GOT3 (cell line): ENCODE results near the gene KLHL13.
"Not testable (repeated sequence)": the region's sequence is repeated elsewhere in the genome, so short reads cannot be mapped to it uniquely, and the experiment has no call there.

ENCODE experiments used
- DNase-seq: peaks from one replicate; lab custom pipeline; 2025; ENCODE audit warnings: mixed read lengths; lab: John Stamatoyannopoulos, UW

The KLHL13 gene

DNA sequence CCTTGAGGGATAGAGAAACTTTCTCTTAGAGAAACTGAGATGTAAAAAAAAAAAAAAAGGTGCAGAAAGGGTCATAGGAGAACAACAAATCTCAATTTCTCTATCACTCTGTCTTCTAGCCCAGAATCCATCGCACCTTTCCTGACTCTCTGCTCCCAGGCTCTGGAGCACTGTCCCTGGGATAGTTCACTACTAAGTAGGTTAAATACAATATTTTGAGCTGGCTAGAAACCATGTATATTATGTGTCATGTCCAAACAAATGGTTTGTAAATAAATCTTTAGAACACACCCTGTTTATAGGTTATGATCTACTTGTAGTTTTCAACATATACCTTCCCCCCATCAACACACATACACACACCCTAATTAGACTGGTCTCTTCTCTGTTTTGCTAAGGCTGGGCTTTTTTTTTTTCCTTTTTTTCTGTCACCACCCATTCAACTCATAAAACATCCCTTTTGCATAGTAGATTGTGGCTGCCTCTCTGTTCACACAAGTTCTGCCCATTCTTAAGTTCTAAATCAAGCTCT lies 124.4 kb downstream of the KLHL13 start:
- no peak for DNase-seq

DNA sequence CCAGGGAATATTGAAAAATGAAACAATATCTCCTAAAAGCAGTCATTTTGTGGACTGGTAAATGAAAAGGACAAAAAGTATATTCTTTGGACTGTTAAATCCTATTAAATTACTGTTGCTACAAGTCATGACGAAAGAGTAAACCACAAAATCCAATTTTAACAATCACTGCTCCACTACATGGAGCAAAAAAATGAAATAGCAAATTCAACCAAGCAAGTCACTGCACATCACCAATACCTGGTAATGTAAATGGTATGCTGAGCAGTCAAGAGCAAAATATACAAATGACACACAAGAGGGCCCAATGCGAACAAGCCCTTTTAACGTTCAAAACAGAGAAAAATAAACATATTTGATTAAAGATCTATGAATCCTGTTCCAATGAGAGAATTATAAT lies 126.2 kb downstream of the KLHL13 start:
- DNase-seq, result no peak

DNA sequence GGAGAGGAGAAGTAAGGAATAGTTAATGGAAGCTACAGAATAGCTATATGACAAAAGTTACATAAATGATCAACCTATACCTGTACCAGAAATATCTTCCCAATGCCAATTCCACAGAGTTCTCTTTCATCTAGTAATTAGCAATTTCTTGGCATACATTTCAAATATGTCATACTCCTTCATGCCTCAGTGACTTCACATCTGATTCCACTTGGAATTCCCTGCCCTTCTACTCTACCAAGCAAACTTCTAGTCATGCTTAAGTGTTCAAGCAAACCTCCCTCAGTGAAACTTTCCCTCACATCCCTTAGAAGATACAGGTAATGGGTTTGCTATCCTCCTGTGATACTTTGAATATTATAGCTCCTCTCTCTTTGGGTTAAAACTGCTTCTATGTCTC lies 127.1 kb downstream of the KLHL13 start:
- DNase-seq, result no peak

DNA sequence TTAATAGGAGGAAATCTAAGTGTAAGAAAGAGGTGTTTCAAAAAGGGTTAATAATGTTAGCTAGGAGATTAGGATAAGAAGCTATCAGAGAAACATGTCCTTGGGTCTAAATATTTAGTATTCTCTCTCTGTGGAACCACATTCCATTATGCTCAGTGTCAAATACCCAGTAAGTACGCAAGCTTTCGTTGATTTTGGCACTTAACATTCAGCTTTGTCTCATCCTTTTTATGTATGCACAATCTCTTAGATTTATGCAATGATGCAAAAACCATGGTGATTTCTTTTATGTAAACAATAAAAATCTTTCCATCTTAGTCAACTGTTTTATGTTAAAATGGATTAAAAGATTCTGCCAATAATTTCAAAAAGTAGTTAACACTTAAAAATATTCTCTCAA lies 129.2 kb downstream of the KLHL13 start:
- DNase-seq, result no peak

DNA sequence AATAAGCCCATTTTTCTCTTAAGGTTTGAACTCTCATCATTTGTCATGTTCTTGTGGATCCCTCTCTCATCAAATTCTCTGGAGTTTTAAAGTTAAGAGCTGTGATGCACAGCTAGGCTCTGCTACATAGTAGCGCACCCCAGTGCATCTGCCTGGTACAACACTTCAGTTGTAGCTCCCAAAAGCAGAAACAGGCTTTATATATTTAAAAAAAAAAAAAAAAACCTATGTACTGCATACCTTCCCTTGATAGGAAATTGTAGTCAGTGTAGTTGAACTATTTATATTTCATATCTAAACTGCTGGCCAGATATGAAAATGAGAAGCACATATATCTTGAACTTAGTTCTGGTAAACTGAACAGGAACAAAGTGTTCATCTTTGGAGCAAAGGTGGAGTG lies 131.4 kb downstream of the KLHL13 start:
- no peak for DNase-seq

DNA sequence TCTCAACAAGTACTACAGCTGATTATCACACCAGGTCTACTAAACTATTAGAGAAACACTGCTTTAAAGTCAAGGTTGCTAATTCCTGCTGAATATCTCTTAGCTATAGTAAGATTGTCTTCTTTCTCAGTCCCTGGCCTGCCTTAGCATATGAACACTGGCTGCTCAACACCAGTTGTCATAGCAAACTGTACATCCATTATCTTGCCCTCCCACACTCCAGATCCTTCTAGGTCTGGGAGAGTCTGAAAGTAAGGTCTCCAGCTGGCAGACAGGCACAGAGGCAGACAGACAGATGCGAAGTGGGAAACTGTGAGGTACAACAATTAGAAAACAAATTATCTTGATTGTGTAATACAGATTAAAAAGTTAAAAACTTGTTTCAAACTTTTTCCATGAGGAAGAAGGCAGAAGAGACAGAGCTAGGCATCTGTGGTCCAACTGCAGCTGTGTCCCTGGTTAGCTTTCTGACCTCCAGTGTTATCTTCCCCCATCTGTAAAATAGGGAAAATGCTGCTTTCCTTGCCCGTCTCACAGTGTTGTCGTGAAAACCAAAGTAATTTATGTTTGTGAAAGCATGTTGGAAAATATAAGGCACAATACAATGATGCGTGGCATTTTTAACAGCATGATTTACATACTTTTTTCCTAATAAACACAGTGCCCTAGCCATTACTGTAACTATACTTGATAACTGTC lies 133.8 kb downstream of the KLHL13 start:
- DNase-seq, result no peak

DNA sequence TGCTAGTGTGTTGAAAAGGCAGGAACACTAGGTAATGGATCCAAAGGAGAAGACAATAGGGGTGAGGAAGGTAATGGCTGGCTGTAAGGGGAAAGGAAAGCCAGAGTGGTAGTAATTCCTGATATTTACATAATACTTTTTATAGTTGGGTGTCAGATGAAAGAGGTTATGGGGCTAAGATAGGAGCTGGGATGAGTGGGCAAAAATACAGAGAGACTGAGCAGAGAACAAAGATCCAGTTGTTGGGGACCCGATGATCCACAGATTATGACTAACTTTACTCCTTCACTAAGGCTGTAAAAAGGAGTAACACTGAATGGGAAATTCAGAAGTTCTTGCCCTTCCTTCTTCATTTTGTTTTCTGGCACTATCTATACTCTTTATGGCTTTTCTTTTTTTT lies 138.2 kb downstream of the KLHL13 start:
- DNase-seq, result no peak

DNA sequence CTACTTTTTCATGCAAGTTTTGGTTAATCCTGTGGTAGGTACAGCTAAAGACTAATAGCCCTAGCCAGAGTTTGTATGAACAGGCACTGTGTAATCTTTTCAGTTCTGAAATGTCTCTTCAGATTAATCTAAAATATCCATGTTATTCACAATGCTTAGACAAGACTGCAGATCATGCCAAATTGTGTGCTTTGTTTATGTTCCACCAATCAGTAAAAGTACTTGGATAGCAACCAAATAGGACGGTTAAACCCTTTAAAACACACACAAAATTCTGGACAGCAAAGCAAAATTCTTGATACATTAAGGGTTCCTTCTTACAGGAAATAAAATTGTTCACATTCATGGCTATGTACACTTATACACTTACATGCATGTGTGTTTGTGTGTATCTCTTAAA lies 139.1 kb downstream of the KLHL13 start:
- no peak for DNase-seq

DNA sequence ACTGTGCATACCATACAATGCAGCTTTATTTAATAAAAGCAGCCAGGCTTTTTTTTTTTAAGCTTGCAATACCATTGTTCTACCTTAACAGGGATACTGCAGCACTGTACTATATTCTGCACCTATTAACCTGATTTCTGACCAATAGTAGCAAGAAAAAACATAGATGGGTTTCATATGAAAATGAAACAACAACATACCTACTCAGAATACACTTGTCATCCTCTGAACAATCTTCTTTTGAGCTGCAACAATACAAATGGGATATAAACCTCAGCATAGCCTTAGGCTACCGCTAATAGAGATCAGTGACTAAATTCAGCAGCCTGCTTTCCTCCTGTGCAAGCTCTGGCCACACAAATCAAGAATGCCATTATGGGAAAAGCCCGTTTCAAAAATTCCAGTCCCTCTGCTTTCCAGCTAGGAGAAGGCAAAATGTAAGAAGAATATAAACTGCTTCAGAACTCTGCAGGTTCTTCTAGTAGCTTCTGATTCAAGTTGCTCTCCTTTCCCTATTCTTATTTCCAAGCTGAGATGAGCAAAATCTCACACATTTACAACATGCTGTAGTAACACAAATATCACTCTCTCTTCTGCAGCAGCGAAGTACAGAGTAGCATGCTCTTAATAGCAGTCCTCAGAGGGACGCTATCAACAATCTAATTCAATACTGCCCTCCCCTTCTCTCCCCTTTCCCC lies 143.4 kb downstream of the KLHL13 start:
- DNase-seq, result no peak

DNA sequence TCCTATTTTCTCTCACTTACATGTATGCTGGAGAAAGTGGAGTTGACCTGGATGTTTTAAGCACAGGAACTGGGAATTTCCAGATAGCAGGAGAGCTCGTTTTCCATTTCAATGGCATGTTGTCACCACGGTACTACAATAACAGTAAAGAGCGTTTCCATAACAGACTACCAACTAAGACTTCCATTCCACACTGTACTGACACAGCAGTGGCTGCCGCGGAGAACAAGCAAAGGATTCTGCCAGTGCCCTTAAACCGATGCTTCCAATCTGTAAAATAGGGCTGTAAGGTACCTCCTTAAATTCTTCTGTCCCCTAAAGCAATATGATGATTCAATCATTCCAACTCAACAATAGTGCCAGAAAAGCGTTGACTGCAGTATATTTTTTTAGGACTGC lies 143.9 kb downstream of the KLHL13 start:
- no peak for DNase-seq

DNA sequence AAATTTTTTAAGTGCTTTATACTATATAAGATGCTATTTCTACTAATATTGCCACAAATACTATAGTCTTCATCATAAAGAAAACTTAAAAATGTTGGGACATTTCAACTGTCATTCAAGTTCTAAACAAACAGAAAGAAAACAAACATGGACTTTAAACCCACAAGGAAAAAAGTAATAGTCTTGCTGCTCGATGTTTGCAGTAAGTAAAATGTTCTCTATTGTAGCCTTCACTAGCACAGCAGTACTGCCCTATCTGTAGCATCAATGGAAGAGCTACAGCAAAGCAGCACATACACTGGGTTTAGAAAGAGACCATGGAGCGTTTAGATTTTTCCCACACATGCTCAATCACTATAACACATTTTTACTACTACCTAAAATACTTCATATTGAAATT lies 146.8 kb downstream of the KLHL13 start:
- DNase-seq, result no peak

DNA sequence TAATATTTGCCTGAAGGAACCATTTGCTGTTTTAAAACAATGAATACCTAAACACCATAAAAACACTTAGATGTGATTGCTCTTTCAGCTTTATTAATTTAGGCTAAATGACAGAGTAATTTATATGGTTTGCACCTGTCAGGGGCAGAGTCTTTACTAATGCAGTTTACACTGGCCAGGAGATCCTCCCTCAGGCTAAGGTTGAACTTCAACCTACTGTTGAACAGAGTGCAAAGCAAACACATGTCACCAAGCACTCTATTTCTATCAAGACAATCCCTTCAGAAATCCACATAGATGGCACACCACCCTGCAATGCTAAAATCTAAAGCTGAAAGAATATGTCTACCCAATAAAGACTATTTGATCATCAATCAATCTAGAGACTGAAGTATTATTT lies 147.3 kb downstream of the KLHL13 start:
- no peak for DNase-seq

DNA sequence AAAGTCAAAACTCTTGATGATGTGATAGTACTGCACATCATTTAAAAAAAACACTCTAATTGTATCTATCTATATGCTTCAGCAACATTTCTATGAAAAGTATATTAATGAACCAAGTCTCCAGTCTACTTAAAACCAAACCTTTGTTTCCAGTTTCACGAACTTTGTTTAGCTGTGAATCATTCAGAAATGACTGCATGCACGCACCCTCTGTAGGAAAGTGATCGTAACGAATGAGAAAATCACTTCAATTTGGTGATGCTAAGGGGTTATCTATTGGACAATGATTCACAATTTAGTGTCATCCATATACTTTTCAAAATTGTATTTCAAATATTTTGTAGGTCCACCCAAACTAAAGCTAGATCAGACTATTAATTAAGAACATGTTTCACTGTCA lies 157.6 kb downstream of the KLHL13 start:
- no peak for DNase-seq

DNA sequence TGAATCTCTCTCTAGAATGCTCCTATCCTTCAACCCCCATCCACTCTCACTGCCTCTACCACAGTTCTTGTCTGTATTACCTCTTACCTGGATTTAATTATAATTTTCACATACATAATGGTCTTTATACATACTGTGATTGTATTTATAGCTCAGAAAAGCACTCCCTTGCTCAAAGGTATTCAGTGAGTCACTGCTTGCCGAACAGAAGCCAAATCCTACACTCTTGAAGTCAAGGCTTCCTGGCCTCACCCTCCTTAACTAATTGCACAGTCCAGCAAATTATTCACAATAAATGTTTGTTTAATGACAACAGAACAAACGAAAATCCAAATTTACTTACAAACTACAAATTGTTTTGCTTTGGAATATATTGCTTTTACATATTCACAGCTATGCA lies 159.5 kb downstream of the KLHL13 start:
- no peak for DNase-seq

DNA sequence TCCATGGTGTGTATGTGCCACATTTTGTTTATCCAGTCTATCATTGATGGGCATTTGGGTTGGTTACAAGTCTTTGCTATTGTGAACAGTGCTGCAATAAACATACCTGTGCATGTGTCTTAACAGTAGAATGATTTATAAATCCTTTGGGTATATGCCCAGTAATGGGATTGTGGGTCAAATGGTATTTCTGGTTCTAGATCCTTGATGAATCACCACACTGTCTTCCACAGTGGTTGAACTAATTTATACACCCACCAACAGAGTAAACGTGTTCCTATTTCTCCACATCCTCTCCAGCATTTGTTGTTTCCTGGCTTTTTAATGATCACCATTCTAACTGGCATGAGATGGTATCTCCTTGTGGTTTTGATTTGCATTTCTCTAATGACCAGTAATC lies 177.3 kb downstream of the KLHL13 start:
- DNase-seq, result not testable (repeated sequence)

DNA sequence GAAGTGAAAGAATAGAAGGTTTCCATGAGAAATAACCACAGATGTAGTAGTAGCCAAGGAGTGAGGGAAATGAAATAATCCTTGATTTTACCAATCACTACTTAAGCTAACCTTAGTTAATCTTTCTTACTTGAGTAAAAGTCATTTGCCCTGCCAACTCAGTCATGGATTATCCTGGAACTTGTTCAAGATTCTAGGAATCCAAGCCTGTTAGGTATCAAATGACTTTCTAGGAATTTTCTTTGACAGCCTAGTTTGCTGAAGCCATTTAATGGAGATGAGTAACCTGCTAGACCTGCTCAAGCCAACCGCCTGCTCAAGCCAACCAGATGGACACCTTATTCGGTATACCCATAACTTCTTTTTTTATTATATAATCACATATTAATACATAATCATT lies 180.5 kb downstream of the KLHL13 start:
- no peak for DNase-seq

DNA sequence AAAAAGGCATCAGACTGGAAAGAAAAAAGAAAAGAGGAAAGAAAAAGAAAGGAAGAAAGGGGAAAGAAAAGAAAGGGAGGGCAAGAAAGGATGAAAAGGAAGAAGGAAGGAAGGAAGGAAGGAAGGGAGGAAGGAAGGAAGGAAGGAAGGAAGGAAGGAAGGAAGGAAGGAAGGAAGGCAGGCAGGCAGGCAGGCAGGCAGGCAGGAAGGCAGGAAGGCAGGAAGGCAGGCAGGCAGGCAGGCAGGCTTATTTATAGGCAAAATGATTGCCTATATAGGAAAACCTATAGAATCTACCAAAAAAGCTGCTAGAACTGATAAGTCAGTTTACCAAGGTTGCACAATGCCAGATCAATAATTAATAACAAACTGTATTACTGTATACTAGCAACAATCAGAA lies 186.5 kb downstream of the KLHL13 start:
- DNase-seq, result not testable (repeated sequence)

DNA sequence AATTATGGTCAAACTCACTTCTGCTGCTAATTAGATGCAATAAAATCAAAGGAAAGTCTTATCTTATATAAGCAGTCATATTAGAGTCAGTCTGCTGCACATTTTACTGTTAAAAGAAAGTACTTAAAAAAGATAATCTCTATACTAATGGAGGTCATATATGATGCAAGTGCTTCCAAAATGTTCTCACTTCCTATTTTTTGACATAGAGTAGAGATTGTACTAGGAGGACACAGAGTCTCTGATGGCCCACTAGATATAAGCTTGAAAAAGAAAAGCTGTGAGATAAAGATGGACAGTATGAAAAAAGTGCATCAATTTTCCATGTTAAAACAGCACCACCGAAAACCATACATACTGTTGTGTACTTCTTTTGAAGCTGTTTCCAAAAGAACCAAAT lies 196.9 kb downstream of the KLHL13 start:
- DNase-seq, result no peak

DNA sequence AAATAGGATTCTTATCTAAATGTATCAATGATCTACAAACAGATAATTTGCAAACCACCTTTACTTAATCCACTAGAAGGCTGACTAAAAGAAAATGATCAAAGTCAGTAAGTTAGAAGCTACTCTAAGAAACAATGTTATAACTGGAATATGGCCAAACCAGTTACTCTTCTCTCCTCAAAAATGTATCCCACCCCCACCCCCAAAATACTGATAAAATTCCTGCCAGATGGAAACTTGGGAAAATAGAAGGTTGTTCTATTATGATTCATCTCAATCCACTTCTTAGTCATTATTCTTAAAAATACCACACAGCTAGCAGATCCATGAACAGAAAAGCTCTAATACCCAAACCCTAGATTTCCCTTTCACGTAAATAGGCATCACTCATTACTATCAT lies 206.4 kb downstream of the KLHL13 start:
- DNase-seq, result no peak

DNA sequence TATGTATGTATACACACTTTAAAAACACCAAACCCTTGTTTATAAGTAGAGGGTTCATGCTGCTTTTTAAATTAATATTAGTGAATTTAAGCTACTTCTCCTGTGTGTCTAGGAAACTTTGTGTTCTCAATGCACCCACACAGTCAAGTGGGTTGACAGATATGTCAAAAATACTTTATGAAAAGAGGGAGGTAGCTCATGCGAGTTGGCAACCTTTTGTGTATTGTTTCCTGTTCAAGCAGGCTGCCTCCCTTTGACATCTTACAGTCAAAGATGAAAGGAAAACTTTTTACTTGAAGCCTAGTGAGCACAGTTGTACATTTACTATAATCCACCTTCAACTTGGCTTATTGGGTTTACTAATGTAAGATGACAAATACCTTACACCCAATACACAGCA lies 218.4 kb downstream of the KLHL13 start:
- DNase-seq, result no peak

DNA sequence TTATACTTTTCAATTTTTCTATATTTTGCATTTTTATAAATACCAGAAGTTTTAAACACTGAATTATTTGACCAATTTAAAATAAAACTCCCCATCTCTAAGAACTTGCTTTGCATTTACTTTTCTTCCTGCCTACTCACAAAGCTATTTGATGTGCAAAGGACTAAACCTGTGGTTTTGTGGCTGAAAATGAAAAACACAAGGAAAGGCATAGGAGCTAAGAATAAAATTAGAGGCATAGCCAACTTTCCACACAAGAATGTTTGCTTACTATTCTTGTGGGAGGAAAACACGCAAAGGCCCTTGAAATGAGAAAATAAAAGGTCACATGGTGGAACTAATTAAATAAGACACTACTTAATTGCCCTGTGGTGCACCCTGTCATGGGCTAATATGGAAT lies 221.2 kb downstream of the KLHL13 start:
- no peak for DNase-seq

DNA sequence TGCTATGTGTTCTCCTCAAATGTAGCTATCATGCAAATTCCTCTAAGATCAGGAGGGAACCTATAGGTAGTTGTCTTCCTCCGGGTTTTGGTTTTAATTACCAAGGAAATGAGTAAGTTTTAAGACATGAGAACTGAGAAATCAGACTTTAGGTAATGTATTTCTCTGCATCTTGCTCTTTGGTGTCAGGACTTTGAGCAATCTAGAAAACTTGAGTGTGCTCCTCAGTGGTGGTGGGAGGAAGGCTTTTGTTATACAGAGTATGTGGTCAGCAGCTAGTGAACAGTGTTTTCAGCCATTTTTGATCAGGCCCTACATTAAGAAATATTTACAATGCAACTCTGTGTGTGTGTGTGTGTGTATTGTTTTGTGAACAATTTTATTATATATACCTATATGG lies 224.1 kb downstream of the KLHL13 start:
- no peak for DNase-seq

DNA sequence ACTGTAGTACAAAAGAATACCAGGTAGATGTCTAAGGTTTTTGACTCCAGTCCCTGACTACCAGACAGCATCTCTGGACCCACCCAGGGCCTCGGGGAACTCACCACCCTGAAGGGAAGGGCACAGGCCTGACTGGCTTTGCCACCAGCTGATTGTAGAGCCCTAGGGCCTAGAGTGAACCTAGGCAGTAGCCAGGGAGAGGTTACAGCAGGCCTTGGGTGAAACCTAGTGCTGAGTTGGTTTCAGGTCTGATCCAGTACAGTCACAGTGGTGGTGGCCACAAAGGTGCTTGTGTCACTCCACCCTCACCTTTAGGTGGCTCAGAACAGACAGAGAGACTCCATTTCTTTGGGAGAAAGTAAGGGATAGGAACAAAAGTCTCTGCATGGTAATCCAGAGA lies 244.8 kb downstream of the KLHL13 start:
- DNase-seq, result no peak

DNA sequence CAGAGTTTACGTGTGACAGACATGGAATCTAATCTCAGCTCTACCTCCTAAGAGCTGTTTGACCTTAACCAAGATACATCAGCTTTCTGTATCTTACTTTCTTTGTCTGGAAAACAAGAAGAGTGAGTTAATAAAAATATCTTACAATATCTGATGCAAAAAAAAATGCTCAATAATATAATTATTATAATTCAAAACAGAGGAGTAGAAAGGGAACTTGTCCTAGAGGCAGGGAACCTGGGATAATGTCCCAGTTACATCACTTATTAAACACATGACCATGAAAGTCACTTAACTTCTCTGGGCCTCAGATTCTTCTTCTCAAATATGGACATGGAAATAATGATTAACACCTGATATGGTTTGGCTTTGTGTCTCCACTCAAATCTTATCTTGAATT lies 256.1 kb downstream of the KLHL13 start:
- DNase-seq, result no peak
